Measurements from ENCODE around the gene TRAPPC2L. TPM values are rescaled to one million over a fixed set of nuclear protein-coding genes. Genes with fewer than 3 reads are reported as not detected.

TRAPPC2L gene
- total and polyA plus RNA-seq, 12 donors = 37.5 to 63.3 (median 50.9) TPM

- Histone ChIP-seq H3K9me3 (no peaks in the 10 kb centered on the region), H3K36me3 (peaks cover 0 to 51% (median 0%) of the 10 kb centered on the region in 9 donors), H3K4me1 (no peaks in the 10 kb centered on the region), H3K27ac (no peak overlapping the region), H3K4me3 (no peak overlapping the region), H3K27me3 (no peaks in the 10 kb centered on the region)
- no peak for TF ChIP-seq CTCF (IDR thresholded peaks at IDR 0.05)
- no peak for ATAC-seq
- no peak for DNase-seq
- WGBS, 2 donors = 92% methylated on average over 24 of the region's 24 CpGs
- intact Hi-C loops (cut with DNase I) = loop anchor here in 1 of 10 donors (5.0 kb wide), 1 partner anchor 919 kb away; no protein-coding TSS in a partner anchor
Observed at GRCh38 chr16:88828711-88829110, 28.2 kb upstream of the TRAPPC2L start.

GRCh38 chr16:88830258-88830657 lies 26.7 kb upstream of the TRAPPC2L start:
- Histone ChIP-seq H3K36me3 (peaks cover 0 to 50% (median 0%) of the 10 kb centered on the region in 9 donors), H3K4me3 (no peak overlapping the region), H3K27ac (no peak overlapping the region), H3K27me3 (no peaks in the 10 kb centered on the region), H3K4me1 (no peaks in the 10 kb centered on the region), H3K9me3 (no peaks in the 10 kb centered on the region)
- no peak for TF ChIP-seq CTCF (IDR thresholded peaks at IDR 0.05)
- peak; percentile 34 to 57 for DNase-seq
- intact Hi-C loops (cut with DNase I) = no loop called here
- peak in 7 of 8 donors; percentile 10 to 63 (median 36) for ATAC-seq
- 63% methylated on average over 11 of the region's 11 CpGs for WGBS, 2 donors

GRCh38 chr16:88830783-88831182 lies 26.1 kb upstream of the TRAPPC2L start:
- TF ChIP-seq CTCF (IDR thresholded peaks at IDR 0.05) = no peak
- no peaks in the 10 kb centered on the region for H3K4me1 ChIP-seq
- no peak overlapping the region for H3K4me3 ChIP-seq
- H3K27me3 ChIP-seq = no peaks in the 10 kb centered on the region
- ATAC-seq (no peak), DNase-seq (no peak)
- H3K36me3 ChIP-seq = peaks cover 0 to 53% (median 0%) of the 10 kb centered on the region in 9 donors
- intact Hi-C loops (cut with DNase I) = no loop called here
- no peak overlapping the region for H3K27ac ChIP-seq
- 91 to 93% methylated on average over 14 of the region's 14 CpGs for WGBS, 2 donors
- H3K9me3 ChIP-seq = no peaks in the 10 kb centered on the region

- no peak for TF ChIP-seq CTCF (IDR thresholded peaks at IDR 0.05)
- no peak for DNase-seq
- 78 to 85% methylated on average over 12 to 13 of the region's 13 CpGs for WGBS, 2 donors
- no peak overlapping the region for H3K27ac ChIP-seq
- ATAC-seq = no peak
- peaks cover 0 to 48% (median 0%) of the 10 kb centered on the region in 9 donors for H3K36me3 ChIP-seq
- no peaks in the 10 kb centered on the region for H3K4me1 ChIP-seq
- no peaks in the 10 kb centered on the region for H3K9me3 ChIP-seq
- H3K27me3 ChIP-seq = no peaks in the 10 kb centered on the region
- H3K4me3 ChIP-seq = no peak overlapping the region
- intact Hi-C loops (cut with DNase I) = no loop called here
Observed at GRCh38 chr16:88831838-88832237, 25.1 kb upstream of the TRAPPC2L start.

Measured in heart right ventricle (tissue), 16 donors.